HepG2 (cell line): Measurements from ENCODE around the gene ATPAF2. TPM values are rescaled to one million over a fixed set of nuclear protein-coding genes. Genes with fewer than 3 reads are reported as not detected.
A peak's percentile ranks its signal among the peaks of the same experiment; 100 is the strongest.

ENCODE experiments used
- HES4 ChIP-seq: sonication (generic); formaldehyde crosslinking; IDR thresholded peaks from 2 replicates; pipeline ENCODE4 v1.9.0; 2021; ENCODE audit warnings: mild to moderate bottlenecking, missing genetic modification reagents, borderline replicate concordance
- HMG20B ChIP-seq: conservative IDR thresholded peaks from 2 replicates; pipeline ENCODE4 v1.6.1; 2016; ENCODE audit warnings: missing genetic modification reagents, missing compliant biosample characterization
- MATR3 ChIP-seq: sonication (generic); formaldehyde crosslinking; IDR thresholded peaks from 2 replicates; pipeline ENCODE4 v1.4.0; 2020; ENCODE audit warnings: missing genetic modification reagents
- MIXL1 ChIP-seq: IDR thresholded peaks from 2 replicates; pipeline ENCODE4 v1.6.1; 2016
- NR2F1 ChIP-seq, 2 experiments: fragments of 450-650 bp in 1 of 2; formaldehyde crosslinking in 1 of 2; IDR thresholded peaks; 2 replicates each; pipeline versions ENCODE4 v1.5.0 to v1.6.1; 2016 to 2020; ENCODE audit warnings: mild to moderate bottlenecking in 1 of 2, missing compliant biosample characterization in 1 of 2, missing genetic modification reagents in 1 of 2, moderate library complexity in 1 of 2
- PCBP2 ChIP-seq: fragments of 200-400 bp; formaldehyde crosslinking; optimal IDR thresholded peaks from 2 replicates; pipeline ENCODE3; 2018; ENCODE audit warnings: low read length, low read depth; ENCODE audit not compliant: poor library complexity, severe bottlenecking
- POLR2G ChIP-seq: fragments of 200-400 bp; formaldehyde crosslinking; IDR thresholded peaks from 2 replicates; pipeline ENCODE4 v1.6.1; 2018; ENCODE audit warnings: mild to moderate bottlenecking, low read depth, low read length, moderate library complexity
- RELA ChIP-seq: sonication (generic); formaldehyde crosslinking; IDR thresholded peaks from 2 replicates; pipeline ENCODE4 v1.4.0; 2020; ENCODE audit warnings: missing genetic modification reagents
- RFX3 ChIP-seq: IDR thresholded peaks from 2 replicates; pipeline ENCODE4 v1.6.1; 2016; ENCODE audit warnings: missing biosample characterization, missing genetic modification reagents
- SIN3A ChIP-seq: IDR thresholded peaks from 2 replicates; pipeline ENCODE4 v1.6.1; 2011; ENCODE audit warnings: low read depth, mild to moderate bottlenecking, control low read depth, low read length, borderline replicate concordance
- SMARCE1 ChIP-seq: fragments of 450-650 bp; IDR thresholded peaks from 2 replicates; pipeline ENCODE4 v1.6.1; 2017; ENCODE audit warnings: borderline replicate concordance
- TCF7 ChIP-seq: sonication (generic); IDR thresholded peaks from 2 replicates; pipeline ENCODE4 v1.6.1; 2016; ENCODE audit warnings: antibody characterized with exemption, low read depth
- ZFP36L1 ChIP-seq: sonication (generic); formaldehyde crosslinking; IDR thresholded peaks from 2 replicates; pipeline ENCODE4 v1.8.0; 2022; ENCODE audit warnings: mild to moderate bottlenecking, missing genetic modification reagents, moderate library complexity
- ZFY ChIP-seq: sonication (generic); formaldehyde crosslinking; IDR thresholded peaks from 2 replicates; pipeline ENCODE4 v1.4.0; 2020; ENCODE audit warnings: missing genetic modification reagents
- ZMYM4 ChIP-seq: sonication (generic); formaldehyde crosslinking; IDR thresholded peaks from 2 replicates; pipeline ENCODE4 v1.8.1; 2023; ENCODE audit warnings: mild to moderate bottlenecking, missing genetic modification reagents
- ZNF282 ChIP-seq: fragments of 450-650 bp; IDR thresholded peaks from 2 replicates; pipeline ENCODE4 v1.6.1; 2018; ENCODE audit not compliant: partially characterized antibody
- ZNF333 ChIP-seq: sonication (generic); formaldehyde crosslinking; IDR thresholded peaks from 2 replicates; pipeline ENCODE4 v1.4.0; 2020; ENCODE audit warnings: mild to moderate bottlenecking, missing genetic modification reagents, borderline replicate concordance
- ZNF460 ChIP-seq: sonication (generic); formaldehyde crosslinking; IDR thresholded peaks from 2 replicates; pipeline ENCODE4 v1.5.1; 2020; ENCODE audit warnings: missing genetic modification reagents, mild to moderate bottlenecking, borderline replicate concordance
- ZNF563 ChIP-seq: sonication (generic); formaldehyde crosslinking; IDR thresholded peaks from 2 replicates; pipeline ENCODE4 v1.8.0; 2022; ENCODE audit warnings: mild to moderate bottlenecking, moderate library complexity, missing genetic modification reagents
- ZNF720 ChIP-seq: sonication (generic); formaldehyde crosslinking; IDR thresholded peaks from 2 replicates; pipeline ENCODE4 v1.4.0; 2020; ENCODE audit warnings: missing genetic modification reagents
- ZNF75D ChIP-seq: sonication (generic); formaldehyde crosslinking; IDR thresholded peaks from 2 replicates; pipeline ENCODE4 v1.8.1; 2023; ENCODE audit warnings: missing genetic modification reagents, mild to moderate bottlenecking, borderline replicate concordance
- ZNF776 ChIP-seq: sonication (generic); formaldehyde crosslinking; IDR thresholded peaks from 2 replicates; pipeline ENCODE4 v1.4.0; 2020; ENCODE audit warnings: mild to moderate bottlenecking, missing genetic modification reagents
- ZSCAN29 ChIP-seq: sonication (generic); formaldehyde crosslinking; conservative IDR thresholded peaks from 2 replicates; pipeline ENCODE4 v1.4.0; 2020; ENCODE audit warnings: mild to moderate bottlenecking, missing genetic modification reagents
- polyA plus RNA-seq, 8 experiments: library from polyadenylated mRNA; depleted of rRNA in 3 of 8; stranded (reverse) in 7 of 8; unstranded in 1 of 8; fragments of >200 nt; fragmentation: Illumina TruSeq in 4 of 8; extraction: Trizol in 4 of 8; gene quantifications; 2 replicates each; pipeline versions ENCODE4 v1.2.1 to v1.2.3, GENCODE V29; 2011 to 2016; ENCODE audit warnings: low read depth in 4 of 8, missing spikeins in 1 of 8, mixed read lengths in 1 of 8; ENCODE audit not compliant: insufficient read depth in 1 of 8
- total RNA-seq, 5 experiments: library from RNA; depleted of rRNA; stranded (reverse); fragments of >200 nt; fragmentation: Illumina TruSeq; extraction: Trizol; gene quantifications; 2 replicates each; pipeline ENCODE4 v1.2.3, GENCODE V29; 2016; ENCODE audit warnings: low read depth in 1 of 5
- TF ChIP-seq, protein P1 (sequence below): sonication (generic); formaldehyde crosslinking; IDR thresholded peaks from 2 replicates; pipeline ENCODE4 v1.8.0; 2022; ENCODE audit warnings: low read depth, missing genetic modification reagents
- TF ChIP-seq, protein P2 (sequence below): sonication (generic); formaldehyde crosslinking; IDR thresholded peaks from 2 replicates; pipeline ENCODE4 v1.8.0; 2022; ENCODE audit warnings: missing genetic modification reagents, low read depth, mild to moderate bottlenecking, borderline replicate concordance
- TF ChIP-seq, protein P3 (sequence below): sonication (generic); formaldehyde crosslinking; IDR thresholded peaks from 2 replicates; pipeline ENCODE4 v1.5.0; 2020; ENCODE audit warnings: missing genetic modification reagents
- TF ChIP-seq, protein P4 (sequence below), 2 experiments: sonication (generic) in 1 of 2; formaldehyde crosslinking in 1 of 2; IDR thresholded peaks; 2 replicates each; pipeline versions ENCODE4 v1.4.0 to v1.6.1; 2018 to 2020; ENCODE audit warnings: missing genetic modification reagents in 2 of 2, borderline replicate concordance in 1 of 2, low read depth in 1 of 2, mild to moderate bottlenecking in 1 of 2, missing biosample characterization in 1 of 2

The ATPAF2 gene
- total and polyA plus RNA-seq, 2 of the 13 experiments (the other 11 are each of a cell fraction or from before 2014, with no cell fraction given): 15.0 to 16.5 TPM

DNA sequence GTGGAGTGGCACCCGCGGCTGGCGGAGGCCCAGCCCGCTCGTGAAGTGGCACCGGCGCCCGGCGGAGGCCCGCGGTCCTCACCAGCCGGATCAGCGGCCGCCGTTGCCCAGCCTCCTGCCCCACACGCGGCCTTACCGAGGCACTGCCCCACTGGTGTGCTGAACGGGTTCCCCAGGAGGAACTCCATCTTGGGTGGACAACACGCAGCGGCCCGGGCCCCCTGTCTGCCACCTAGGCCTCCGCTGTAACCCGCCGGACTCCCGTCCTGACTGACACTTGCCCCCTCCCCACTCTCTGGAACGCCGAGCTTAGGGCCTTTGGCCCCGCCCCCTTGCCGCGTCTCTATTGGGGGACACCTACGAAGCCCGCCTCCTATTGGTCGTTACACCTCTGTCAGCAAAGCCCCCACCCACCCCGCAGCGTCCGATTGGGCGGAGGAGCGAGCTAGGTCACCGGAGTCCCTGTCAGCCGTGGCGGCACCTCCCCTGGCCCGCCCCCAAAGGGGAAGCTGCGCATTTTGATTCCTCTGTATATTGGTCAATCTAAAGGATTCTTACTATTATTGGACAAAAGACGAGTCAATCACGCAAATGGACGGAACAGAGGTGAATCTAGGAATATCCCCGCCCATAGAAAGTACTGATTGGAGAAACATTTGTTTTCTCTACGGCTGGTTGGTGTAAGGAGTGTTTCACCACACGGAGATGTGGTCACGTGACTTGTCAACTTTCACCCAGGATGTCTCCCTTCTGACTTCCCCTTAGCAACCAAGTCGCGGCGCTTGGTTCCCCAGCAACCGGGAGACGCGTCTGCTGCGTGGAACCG lies 66.6 kb downstream of the ATPAF2 start, which contains the start of the genes DRC3 and TOM1L2 (continued):
- TF ChIP-seq, protein P1, sequence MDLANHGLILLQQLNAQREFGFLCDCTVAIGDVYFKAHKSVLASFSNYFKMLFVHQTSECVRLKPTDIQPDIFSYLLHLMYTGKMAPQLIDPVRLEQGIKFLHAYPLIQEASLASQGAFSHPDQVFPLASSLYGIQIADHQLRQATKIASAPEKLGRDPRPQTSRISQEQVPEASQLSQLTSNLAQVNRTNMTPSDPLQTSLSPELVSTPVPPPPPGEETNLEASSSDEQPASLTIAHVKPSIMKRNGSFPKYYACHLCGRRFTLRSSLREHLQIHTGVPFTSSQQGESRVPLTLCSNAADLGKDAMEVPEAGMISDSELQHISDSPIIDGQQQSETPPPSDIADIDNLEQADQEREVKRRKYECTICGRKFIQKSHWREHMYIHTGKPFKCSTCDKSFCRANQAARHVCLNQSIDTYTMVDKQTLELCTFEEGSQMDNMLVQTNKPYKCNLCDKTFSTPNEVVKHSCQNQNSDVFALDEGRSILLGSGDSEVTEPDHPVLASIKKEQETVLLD (CRISPR knock-in tag): no peak
- TF ChIP-seq PCBP2: no peak
- TF ChIP-seq ZNF776 (CRISPR knock-in tag): no peak
- peak; percentile 85 for TF ChIP-seq ZFY (CRISPR knock-in tag)
- TF ChIP-seq ZNF282: no peak
- no peak for TF ChIP-seq HES4 (CRISPR knock-in tag)
- peak; percentile 65; the same call in 1 of the 2 replicates for TF ChIP-seq POLR2G
- no peak for TF ChIP-seq ZFP36L1 (CRISPR knock-in tag)
- no peak for TF ChIP-seq RELA
- peak; percentile 95 for TF ChIP-seq RFX3 (CRISPR knock-in tag)
- no peak for TF ChIP-seq ZNF563 (CRISPR knock-in tag)
- TF ChIP-seq SIN3A: peak; percentile 97; the same call in 1 of the 2 replicates
- no peak for TF ChIP-seq ZSCAN29 (CRISPR knock-in tag)
- no peak for TF ChIP-seq ZNF720 (CRISPR knock-in tag)
- TF ChIP-seq MIXL1 (CRISPR knock-in tag): 0 out of 2 replicates have a peak, but pooled peaks have one; percentile 7
- no peak for TF ChIP-seq SMARCE1
- TF ChIP-seq TCF7: no peak
- no peak for TF ChIP-seq ZNF460
- TF ChIP-seq, protein P2, sequence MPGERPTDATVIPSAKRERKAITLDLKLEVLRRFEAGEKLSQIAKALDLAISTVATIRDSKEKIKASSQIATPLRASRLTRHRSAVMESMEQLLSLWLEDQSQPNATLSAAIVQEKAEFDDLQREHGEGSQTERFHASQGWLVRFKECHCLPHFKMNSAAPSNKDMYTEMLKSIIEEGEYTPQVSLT (CRISPR knock-in tag): no peak
- no peak for TF ChIP-seq MATR3
- TF ChIP-seq ZMYM4 (CRISPR knock-in tag): peak; percentile 50; the same call in 1 of the 2 replicates
- no peak for TF ChIP-seq ZNF75D (CRISPR knock-in tag)
- no peak for TF ChIP-seq ZNF333 (CRISPR knock-in tag)
- TF ChIP-seq, protein P3, sequence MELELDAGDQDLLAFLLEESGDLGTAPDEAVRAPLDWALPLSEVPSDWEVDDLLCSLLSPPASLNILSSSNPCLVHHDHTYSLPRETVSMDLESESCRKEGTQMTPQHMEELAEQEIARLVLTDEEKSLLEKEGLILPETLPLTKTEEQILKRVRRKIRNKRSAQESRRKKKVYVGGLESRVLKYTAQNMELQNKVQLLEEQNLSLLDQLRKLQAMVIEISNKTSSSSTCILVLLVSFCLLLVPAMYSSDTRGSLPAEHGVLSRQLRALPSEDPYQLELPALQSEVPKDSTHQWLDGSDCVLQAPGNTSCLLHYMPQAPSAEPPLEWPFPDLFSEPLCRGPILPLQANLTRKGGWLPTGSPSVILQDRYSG (CRISPR knock-in tag): no peak
- TF ChIP-seq NR2F1 (CRISPR knock-in tag; IDR thresholded peaks at IDR 0.05): peak in 1 of 2 experiments; percentile 51; a peak in 1 of 4 replicates
- TF ChIP-seq HMG20B (CRISPR knock-in tag): no peak
- TF ChIP-seq, protein P4, sequence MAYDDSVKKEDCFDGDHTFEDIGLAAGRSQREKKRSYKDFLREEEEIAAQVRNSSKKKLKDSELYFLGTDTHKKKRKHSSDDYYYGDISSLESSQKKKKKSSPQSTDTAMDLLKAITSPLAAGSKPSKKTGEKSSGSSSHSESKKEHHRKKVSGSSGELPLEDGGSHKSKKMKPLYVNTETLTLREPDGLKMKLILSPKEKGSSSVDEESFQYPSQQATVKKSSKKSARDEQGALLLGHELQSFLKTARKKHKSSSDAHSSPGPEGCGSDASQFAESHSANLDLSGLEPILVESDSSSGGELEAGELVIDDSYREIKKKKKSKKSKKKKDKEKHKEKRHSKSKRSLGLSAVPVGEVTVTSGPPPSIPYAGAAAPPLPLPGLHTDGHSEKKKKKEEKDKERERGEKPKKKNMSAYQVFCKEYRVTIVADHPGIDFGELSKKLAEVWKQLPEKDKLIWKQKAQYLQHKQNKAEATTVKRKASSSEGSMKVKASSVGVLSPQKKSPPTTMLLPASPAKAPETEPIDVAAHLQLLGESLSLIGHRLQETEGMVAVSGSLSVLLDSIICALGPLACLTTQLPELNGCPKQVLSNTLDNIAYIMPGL (CRISPR knock-in tag; IDR thresholded peaks at IDR 0.05; ENCODE audit: borderline replicate concordance in 1 of 2, low read depth in 1 of 2): peak in 1 of 2 experiments; percentile 66; a peak in 2 of 4 replicates
